NCI-H345 treated with DMSO at 0.1 percent for 48 hours (cell line): ENCODE data around the gene TRPM1.

ENCODE experiments used
- DNase-seq: peaks from one replicate; lab custom pipeline; 2025; ENCODE audit not compliant: unreplicated experiment; lab: John Stamatoyannopoulos, UW

Gene TRPM1

GRCh38 chr15:31021067-31021665 lies 80.4 kb downstream of the TRPM1 start:
- no peak for DNase-seq

GRCh38 chr15:31020542-31020941 lies 81.0 kb downstream of the TRPM1 start:
- no peak for DNase-seq

GRCh38 chr15:31019986-31020385 lies 81.5 kb downstream of the TRPM1 start:
- DNase-seq: no peak

- no peak for DNase-seq
Measured at GRCh38 chr15:31017311-31017710, 84.2 kb downstream of the TRPM1 start.

GRCh38 chr15:31016446-31016915 lies 85.0 kb downstream of the TRPM1 start:
- DNase-seq: no peak

GRCh38 chr15:31014608-31014925 lies 87.0 kb downstream of the TRPM1 start:
- no peak for DNase-seq

- DNase-seq: no peak
Measured at GRCh38 chr15:31013863-31014607, 87.5 kb downstream of the TRPM1 start.

- no peak for DNase-seq
Measured at GRCh38 chr15:31012455-31012854, 89.1 kb downstream of the TRPM1 start.

- DNase-seq: no peak
Measured at GRCh38 chr15:31010036-31010435, 91.5 kb downstream of the TRPM1 start.

- no peak for DNase-seq
Measured at GRCh38 chr15:31005660-31006059, 95.9 kb downstream of the TRPM1 start.

- DNase-seq: no peak
Measured at GRCh38 chr15:31004220-31004733, 97.2 kb downstream of the TRPM1 start.

GRCh38 chr15:31001702-31002101 lies 99.8 kb downstream of the TRPM1 start:
- no peak for DNase-seq

GRCh38 chr15:30999729-31000128 lies 101.8 kb downstream of the TRPM1 start:
- no peak for DNase-seq

GRCh38 chr15:30997270-30997669 lies 104.3 kb downstream of the TRPM1 start:
- DNase-seq: no peak

GRCh38 chr15:30992249-30992864 lies 109.2 kb downstream of the TRPM1 start:
- DNase-seq: no peak

- no peak for DNase-seq
Measured at GRCh38 chr15:30991255-30992235, 110.0 kb downstream of the TRPM1 start, which contains the start of gene MTMR10. MTMR10 (minus strand) TSS chr15:30991628; CDS start chr15:30991506, 122 bp downstream.

- no peak for DNase-seq
Measured at GRCh38 chr15:30990446-30991254, 110.9 kb downstream of the TRPM1 start.

- DNase-seq: no peak
Measured at GRCh38 chr15:30990036-30990435, 111.5 kb downstream of the TRPM1 start.

GRCh38 chr15:30985081-30985531 lies 116.4 kb downstream of the TRPM1 start:
- DNase-seq: no peak

GRCh38 chr15:30984542-30984941 lies 117.0 kb downstream of the TRPM1 start:
- no peak for DNase-seq
